GF-D8 (cell line): ENCODE measurements around the gene CCNE1.

Source experiments
- DNase-seq: peaks from one replicate; lab custom pipeline; 2025; lab: John Stamatoyannopoulos, UW

The CCNE1 gene

GRCh38 chr19:29844891-29845573 lies 33.2 kb downstream of the CCNE1 start:
- peak; percentile 78 for DNase-seq

- no peak for DNase-seq
Measured at GRCh38 chr19:29845574-29846176, 33.9 kb downstream of the CCNE1 start.

GRCh38 chr19:29849208-29849607 lies 37.4 kb downstream of the CCNE1 start:
- DNase-seq: no peak

GRCh38 chr19:29850482-29850881 lies 38.7 kb downstream of the CCNE1 start:
- no peak for DNase-seq

GRCh38 chr19:29851769-29852521 lies 40.2 kb downstream of the CCNE1 start:
- DNase-seq: no peak

GRCh38 chr19:29854033-29854432 lies 42.2 kb downstream of the CCNE1 start:
- DNase-seq: no peak

- DNase-seq: no peak
Measured at GRCh38 chr19:29855087-29855486, 43.3 kb downstream of the CCNE1 start.

GRCh38 chr19:29855741-29856500 lies 44.1 kb downstream of the CCNE1 start:
- no peak for DNase-seq

GRCh38 chr19:29858000-29858596 lies 46.3 kb downstream of the CCNE1 start:
- DNase-seq: no peak

GRCh38 chr19:29858621-29859020 lies 46.8 kb downstream of the CCNE1 start:
- DNase-seq: no peak

GRCh38 chr19:29860492-29860891 lies 48.7 kb downstream of the CCNE1 start:
- DNase-seq: no peak

- no peak for DNase-seq
Measured at GRCh38 chr19:29861574-29861973, 49.8 kb downstream of the CCNE1 start.

- no peak for DNase-seq
Measured at GRCh38 chr19:29866011-29866410, 54.2 kb downstream of the CCNE1 start.

- no peak for DNase-seq
Measured at GRCh38 chr19:29867984-29868383, 56.2 kb downstream of the CCNE1 start.

- no peak for DNase-seq
Measured at GRCh38 chr19:29871143-29871542, 59.4 kb downstream of the CCNE1 start.

- DNase-seq: no peak
Measured at GRCh38 chr19:29872224-29872731, 60.5 kb downstream of the CCNE1 start.

GRCh38 chr19:29873024-29873800 lies 61.4 kb downstream of the CCNE1 start:
- DNase-seq: no peak
